Muscle of arm (tissue), 12 donors: ENCODE results near the gene CACNA1H. TPM values are rescaled to one million over a fixed set of nuclear protein-coding genes. Genes with fewer than 3 reads are reported as not detected.

Experiments used
- DNase-seq: peaks from one replicate; pipeline ENCODE4 v3.0.0-alpha.2; 2013
- polyA plus RNA-seq, 12 donors: library from polyadenylated mRNA; unstranded; fragments of 120-200 nt; gene quantifications; one replicate each; pipeline ENCODE4 v1.2.1, GENCODE V29; 2013; ENCODE audit not compliant: insufficient read length in 12 of 12

The CACNA1H gene
- polyA plus RNA-seq, 12 donors: 20.5 to 77.3 (median 39.4) TPM; not detected in 1

GRCh38 chr16:1141191-1141590 is 11.7 kb upstream of the CACNA1H start:
- DNase-seq: no peak

GRCh38 chr16:1141716-1142115 is 11.2 kb upstream of the CACNA1H start:
- DNase-seq: no peak

GRCh38 chr16:1142911-1143310 is 10.0 kb upstream of the CACNA1H start:
- DNase-seq: no peak

- DNase-seq: no peak
Observed at GRCh38 chr16:1143761-1144450, 9.0 kb upstream of the CACNA1H start.

- no peak for DNase-seq
Observed at GRCh38 chr16:1144476-1145382, 8.2 kb upstream of the CACNA1H start.

- DNase-seq: no peak
Observed at GRCh38 chr16:1145383-1146100, 7.4 kb upstream of the CACNA1H start.

- DNase-seq: no peak
Observed at GRCh38 chr16:1146409-1146808, 6.5 kb upstream of the CACNA1H start.

GRCh38 chr16:1147027-1147426 is 5.9 kb upstream of the CACNA1H start:
- no peak for DNase-seq

GRCh38 chr16:1149101-1149636 is 3.7 kb upstream of the CACNA1H start:
- no peak for DNase-seq

GRCh38 chr16:1150511-1150982 is 2.4 kb upstream of the CACNA1H start:
- DNase-seq: no peak

- no peak for DNase-seq
Observed at GRCh38 chr16:1151424-1152122, 1.3 kb upstream of the CACNA1H start.

- no peak for DNase-seq
Observed at GRCh38 chr16:1152123-1152638, 725 bp upstream of the CACNA1H start.

- no peak for DNase-seq
Observed at GRCh38 chr16:1153480-1154160, 714 bp downstream of the CACNA1H start.

GRCh38 chr16:1154291-1154886 is 1.5 kb downstream of the CACNA1H start:
- no peak for DNase-seq

- DNase-seq: no peak
Observed at GRCh38 chr16:1154887-1155331, 2.0 kb downstream of the CACNA1H start.

GRCh38 chr16:1155353-1156054 is 2.6 kb downstream of the CACNA1H start:
- DNase-seq: no peak

GRCh38 chr16:1156055-1156982 is 3.4 kb downstream of the CACNA1H start:
- no peak for DNase-seq

- DNase-seq: no peak
Observed at GRCh38 chr16:1156983-1157638, 4.2 kb downstream of the CACNA1H start.
